AG04449 (cell line): ENCODE results near the gene CIB2.

Experiments used
- CTCF ChIA-PET: fragments of 350-600 bp; formaldehyde crosslinking; extraction: SDS; loops from one replicate; lab custom pipeline; 2021; ENCODE audit warnings: antibody characterized with exemption; lab: Yijun Ruan, JAX
- POLR2A ChIA-PET: fragments of 400-600, 350-600 bp; formaldehyde crosslinking; extraction: SDS; loops from one replicate; lab custom pipeline; 2020; ENCODE audit warnings: antibody characterized with exemption, inconsistent platforms; lab: Yijun Ruan, JAX
- DNase-seq: peaks from one replicate; pipeline ENCODE4 v3.0.0-alpha.2; 2010; ENCODE audit warnings: low read depth, low spot score
- H3K4me3 ChIP-seq: 2 replicates; pipeline ENCODE4 v1.5.1; 2011; ENCODE audit warnings: low read depth, mild to moderate bottlenecking, control low read depth, low read length
- CTCF ChIP-seq: IDR thresholded peaks from one replicate; pipeline ENCODE4 v1.5.1; 2011; ENCODE audit warnings: mild to moderate bottlenecking, moderate library complexity, low read length, control low read depth, inconsistent platforms; ENCODE audit not compliant: insufficient read depth; ENCODE audit errors: missing control alignments

Gene CIB2

GRCh38 chr15:78107471-78107870 lies 23.8 kb downstream of the CIB2 start:
- no peak for TF ChIP-seq CTCF
- ChIA-PET CTCF (interaction anchor here (0.7 to 22.7 kb wide), 42 partner anchors 10 to 325 kb away, joined by 3 to 538 read pairs (median 6); partner anchors contain the start of genes ACSBG1, CIB2, SH2D7 and TBC1D2B), POLR2A (no interaction called here)
- H3K4me3 ChIP-seq, result no peak overlapping the region
- DNase-seq, result no peak

GRCh38 chr15:78105476-78106241 lies 25.6 kb downstream of the CIB2 start:
- H3K4me3 ChIP-seq, result no peak overlapping the region
- no peak for DNase-seq
- ChIA-PET POLR2A (no interaction called here), CTCF (interaction anchor here (0.7 to 22.7 kb wide), 9 partner anchors 8 to 149 kb away, joined by 3 to 538 read pairs (median 27); partner anchors contain the start of genes ACSBG1 and SH2D7)
- no peak for TF ChIP-seq CTCF

- no peak overlapping the region for H3K4me3 ChIP-seq
- no peak for DNase-seq
- CTCF ChIA-PET, result interaction anchor here (0.7 to 22.7 kb wide), 8 partner anchors 13 to 148 kb away, joined by 3 to 538 read pairs (median 58); partner anchors contain the start of genes ACSBG1 and SH2D7
- no peak for TF ChIP-seq CTCF
- POLR2A ChIA-PET, result no interaction called here
These were observed 26.4 kb downstream of the CIB2 start for GRCh38 chr15:78104566-78105475.

GRCh38 chr15:78104119-78104479 lies 27.1 kb downstream of the CIB2 start:
- DNase-seq, result no peak
- CTCF ChIA-PET, result interaction anchor here (1.6 to 22.7 kb wide), 4 partner anchors 13 to 147 kb away, joined by 5 to 538 read pairs (median 220); partner anchors contain the start of gene SH2D7
- POLR2A ChIA-PET, result no interaction called here

GRCh38 chr15:78103406-78104118 lies 27.7 kb downstream of the CIB2 start:
- H3K4me3 ChIP-seq, result no peak overlapping the region
- CTCF ChIA-PET, result interaction anchor here (0.7 to 22.7 kb wide), 7 partner anchors 8 to 147 kb away, joined by 3 to 538 read pairs (median 29); partner anchors contain the start of gene SH2D7
- TF ChIP-seq CTCF, result no peak
- POLR2A ChIA-PET, result no interaction called here
- DNase-seq, result no peak

More at GRCh38 chr15:78104119-78104479, 27.1 kb downstream of the CIB2 start:
- H3K4me3 ChIP-seq, result no peak overlapping the region
- no peak for TF ChIP-seq CTCF
